ENCODE measurements around the gene SORCS3. TPM values are rescaled to one million over a fixed set of nuclear protein-coding genes. Genes with fewer than 3 reads are reported as not detected.

SORCS3 gene
- total and polyA plus RNA-seq, 2 of the 4 experiments (the other 2 are of a cell fraction) = not detected

- ATAC-seq (ENCODE audit: low read depth) (no peak), DNase-seq (no peak)
- no peak overlapping the region for H2BK20ac ChIP-seq (ENCODE audit: low read depth, low read length)
- H3K18ac ChIP-seq (ENCODE audit: low read depth, low read length) = no peak overlapping the region
- TF ChIP-seq BHLHE40 (IDR thresholded peaks at IDR 0.05; ENCODE audit: low read depth, low read length) (no peak), MAFK (IDR thresholded peaks at IDR 0.05; ENCODE audit: low read depth, low read length) (no peak), RFX5 (IDR thresholded peaks at IDR 0.05; ENCODE audit: low read depth, low read length) (no peak), ELK1 (IDR thresholded peaks at IDR 0.05; ENCODE audit: borderline replicate concordance, low read depth, low read length) (no peak)
- H3K9me1 ChIP-seq (ENCODE audit: insufficient read depth, low read length) = no peaks in the 10 kb centered on the region
- H2AK9ac ChIP-seq (replicated peaks; ENCODE audit: low read depth, low read length, poor library complexity) = no peak overlapping the region
- no peak overlapping the region for H2BK120ac ChIP-seq (ENCODE audit: low read depth, low read length)
- no peaks in the 10 kb centered on the region for H3K79me1 ChIP-seq (ENCODE audit: low read depth in 1 of 2, low read length in 2 of 2)
- no peak overlapping the region for H2BK5ac ChIP-seq (ENCODE audit: low read depth, low read length, poor library complexity, severe bottlenecking)
- no peak overlapping the region for H2AFZ ChIP-seq (replicated peaks; ENCODE audit: low read length, poor library complexity)
- no peak overlapping the region for H3K56ac ChIP-seq (ENCODE audit: extremely low read depth, insufficient read depth, low read length)
- no peak overlapping the region for H2BK15ac ChIP-seq (ENCODE audit: low read depth, low read length)
- no CpG with 5 or more reads among the region's 3 CpGs for WGBS, 2 experiments (ENCODE audit: extremely low coverage in 2 of 2, insufficient read length in 1 of 2)
- in situ Hi-C loops (cut with MboI; ENCODE audit: low sequenced_read_pairs) = no loop called here
- CTCF ChIA-PET = no interaction called here
- no peak overlapping the region for H3K27ac ChIP-seq (ENCODE audit: insufficient read depth, low read length)
- no peak overlapping the region for H3K9ac ChIP-seq (ENCODE audit: low read depth, low read length)
- intact Hi-C loops (cut with micrococcal nuclease) = no loop called here
- no peak overlapping the region for H2AK5ac ChIP-seq (ENCODE audit: low read depth, low read length)
- H3K4me3 ChIP-seq (ENCODE audit: insufficient read depth, low read depth, low read length) = no peak overlapping the region
- POLR2A ChIA-PET (ENCODE audit: unreplicated experiment) = no interaction called here
- no peak overlapping the region for H3K14ac ChIP-seq (replicated peaks; ENCODE audit: low read depth, low read length)
- H3K23ac ChIP-seq (ENCODE audit: low read depth, low read length) = no peak overlapping the region
- H3K9me3 ChIP-seq (ENCODE audit: control insufficient read depth, insufficient read depth, low read length) = peaks cover 30% of the 10 kb centered on the region
- no peak overlapping the region for H3K4me2 ChIP-seq (ENCODE audit: low read depth, low read length)
- H4K20me1 ChIP-seq (ENCODE audit: insufficient read depth, low read length) = no peaks in the 10 kb centered on the region
- H3K4ac ChIP-seq (ENCODE audit: low read depth, low read length) = no peak overlapping the region
- H4K8ac ChIP-seq (ENCODE audit: low read depth in 2 of 2, low read length in 2 of 2) = no peak overlapping the region
- dilution Hi-C loops (cut with HindIII; ENCODE audit: low sequenced_read_pairs, unreplicated experiment) = no loop called here
- H4K5ac ChIP-seq (ENCODE audit: low read depth, low read length) = no peak overlapping the region
- H3K27me3 ChIP-seq (ENCODE audit: control insufficient read depth, insufficient read depth, low read length) = no peaks in the 10 kb centered on the region
- H3K4me1 ChIP-seq (ENCODE audit: control insufficient read depth, insufficient read depth, low read length) = no peaks in the 10 kb centered on the region
- no peaks in the 10 kb centered on the region for H3K36me3 ChIP-seq (ENCODE audit: control insufficient read depth, insufficient read depth, low read length)
- BruUV-seq (replicated peaks) = no TSS peak
- no peak overlapping the region for H4K91ac ChIP-seq (ENCODE audit: insufficient read depth, low read depth, low read length)
Observed at GRCh38 chr10:104773105-104773504, 132.0 kb downstream of the SORCS3 start.

Data from IMR-90 (cell line).